DND-41 (cell line): Measurements from ENCODE around the gene CAMKV.
A peak's percentile ranks its signal among the peaks of the same experiment; 100 is the strongest.

Experiments used
- ATAC-seq: fragments of 200-7000 bp; cut with Tn5 transposase; 3 replicates; pipeline ENCODE4 v1.9.1; 2021; ENCODE audit warnings: low read depth; ENCODE audit not compliant: insufficient read depth
- DNase-seq: peaks from one replicate; pipeline ENCODE4 v3.0.0-alpha.2; 2020
- H2AFZ ChIP-seq: 2 replicates; pipeline ENCODE4 v1.6.0; 2012; ENCODE audit warnings: low read depth, low read length
- H3K27ac ChIP-seq: 2 replicates; pipeline ENCODE4 v1.5.1; 2012; ENCODE audit warnings: low read length, inconsistent platforms
- H3K27me3 ChIP-seq: fragments of 200-600 bp; sonication (generic); 2 replicates; pipeline ENCODE4 v1.6.0; 2012; ENCODE audit warnings: low read length, mild to moderate bottlenecking, inconsistent platforms; ENCODE audit not compliant: insufficient read depth, poor library complexity
- H3K36me3 ChIP-seq: 2 replicates; pipeline ENCODE4 v1.5.1; 2012; ENCODE audit warnings: low read length, inconsistent platforms; ENCODE audit not compliant: insufficient read depth
- H3K4me1 ChIP-seq: 2 replicates; pipeline ENCODE4 v1.5.1; 2012; ENCODE audit warnings: mild to moderate bottlenecking, low read length; ENCODE audit not compliant: insufficient read depth
- H3K4me2 ChIP-seq: 2 replicates; pipeline ENCODE4 v1.6.0; 2012; ENCODE audit warnings: mild to moderate bottlenecking, moderate library complexity, low read length, inconsistent platforms; ENCODE audit not compliant: insufficient read depth
- H3K4me3 ChIP-seq, 2 experiments: fragments of 200-600 bp in 1 of 2; shearing (Covaris generic) in 1 of 2; 2 replicates each; pipeline ENCODE4 v1.5.1; 2012 to 2016; ENCODE audit warnings: inconsistent platforms in 2 of 2, low read length in 2 of 2, mild to moderate bottlenecking in 2 of 2, low read depth in 1 of 2, moderate library complexity in 1 of 2
- H3K79me2 ChIP-seq: 2 replicates; pipeline ENCODE4 v1.6.0; 2012; ENCODE audit warnings: low read length, inconsistent platforms; ENCODE audit not compliant: insufficient read depth
- H3K9ac ChIP-seq: 2 replicates; pipeline ENCODE4 v1.6.0; 2012; ENCODE audit warnings: low read depth, mild to moderate bottlenecking, inconsistent platforms, low read length, moderate library complexity
- H3K9me3 ChIP-seq: 2 replicates; pipeline ENCODE4 v1.5.1; 2012; ENCODE audit warnings: low read length, moderate library complexity, mild to moderate bottlenecking, inconsistent platforms; ENCODE audit not compliant: insufficient read depth, severe bottlenecking
- H4K20me1 ChIP-seq: 2 replicates; pipeline ENCODE4 v1.6.0; 2012; ENCODE audit warnings: low read length; ENCODE audit not compliant: insufficient read depth
- CTCF ChIP-seq: IDR thresholded peaks from 2 replicates; pipeline ENCODE4 v1.5.1; 2012; ENCODE audit warnings: borderline replicate concordance, low read length, moderate library complexity, mild to moderate bottlenecking; ENCODE audit not compliant: poor library complexity, severe bottlenecking; ENCODE audit errors: extremely low read depth
- EZH2 ChIP-seq: IDR thresholded peaks from 3 replicates; pipeline ENCODE4 v1.6.1; 2012; ENCODE audit warnings: borderline replicate concordance, low read depth, mild to moderate bottlenecking, moderate library complexity, low read length, inconsistent platforms; ENCODE audit not compliant: severe bottlenecking

CAMKV gene

GRCh38 chr3:49868862-49869466 is 742 bp downstream of the CAMKV start:
- ATAC-seq, result no peak
- 0 out of 2 replicates have a peak overlapping the region, but pooled peaks have one; percentile 39 for H3K4me2 ChIP-seq
- H3K27me3 ChIP-seq, result peaks cover 31% of the 10 kb centered on the region
- peaks cover 13% of the 10 kb centered on the region for H4K20me1 ChIP-seq
- no peak for DNase-seq
- H3K36me3 ChIP-seq, result no peaks in the 10 kb centered on the region
- TF ChIP-seq CTCF (no peak), EZH2 (no peak)
- H3K9me3 ChIP-seq, result no peaks in the 10 kb centered on the region
- H3K4me3 ChIP-seq, result no peak overlapping the region
- no peaks in the 10 kb centered on the region for H3K79me2 ChIP-seq
- H3K9ac ChIP-seq, result no peak overlapping the region
- peaks cover 7% of the 10 kb centered on the region; the same call in 1 of the 2 replicates for H3K4me1 ChIP-seq
- H2AFZ ChIP-seq, result no peak overlapping the region
- no peak overlapping the region for H3K27ac ChIP-seq

GRCh38 chr3:49867871-49868321 is 1.8 kb downstream of the CAMKV start:
- no peaks in the 10 kb centered on the region for H3K9me3 ChIP-seq
- DNase-seq, result peak; percentile 65
- H3K4me2 ChIP-seq, result no peak overlapping the region
- TF ChIP-seq EZH2, result no peak
- TF ChIP-seq CTCF, result no peak
- no peak overlapping the region for H3K27ac ChIP-seq
- H2AFZ ChIP-seq, result no peak overlapping the region
- peaks cover 7% of the 10 kb centered on the region; the same call in 1 of the 2 replicates for H3K4me1 ChIP-seq
- H3K36me3 ChIP-seq, result no peaks in the 10 kb centered on the region
- peak; percentile 83 for ATAC-seq
- peaks cover 13% of the 10 kb centered on the region for H4K20me1 ChIP-seq
- H3K9ac ChIP-seq, result no peak overlapping the region
- H3K79me2 ChIP-seq, result no peaks in the 10 kb centered on the region
- peaks cover 32% of the 10 kb centered on the region for H3K27me3 ChIP-seq
- no peak overlapping the region for H3K4me3 ChIP-seq

- Histone ChIP-seq H3K9ac (no peak overlapping the region), H3K4me2 (no peak overlapping the region), H3K27me3 (peaks cover 32% of the 10 kb centered on the region), H4K20me1 (peaks cover 13% of the 10 kb centered on the region), H3K27ac (no peak overlapping the region), H2AFZ (no peak overlapping the region), H3K79me2 (no peaks in the 10 kb centered on the region), H3K9me3 (no peaks in the 10 kb centered on the region), H3K4me1 (peaks cover 7% of the 10 kb centered on the region; the same call in 1 of the 2 replicates), H3K36me3 (no peaks in the 10 kb centered on the region), H3K4me3 (no peak overlapping the region)
- DNase-seq (no peak), ATAC-seq (no peak)
- no peak for TF ChIP-seq CTCF
- TF ChIP-seq EZH2, result no peak
These were observed 2.3 kb downstream of the CAMKV start for GRCh38 chr3:49867400-49867799.
